HL-60 (cell line): ENCODE results near the gene ENOX1.

Experiments used
- CTCF ChIP-seq: IDR thresholded peaks from one replicate; pipeline ENCODE4 v1.5.1; 2011; ENCODE audit warnings: low read length, control low read depth, inconsistent platforms; ENCODE audit not compliant: insufficient read depth
- GABPA ChIP-seq: IDR thresholded peaks from 2 replicates; pipeline ENCODE4 v1.6.1; 2012; ENCODE audit warnings: low read depth

- TF ChIP-seq CTCF (no peak), GABPA (no peak)
Measured at GRCh38 chr13:43242040-43242439, 544.7 kb downstream of the ENOX1 start.
